Activated naive CD4-positive, alpha-beta T cell treated with Interleukin-2 at 50 U/mL for 16 hours (primary cell): Measurements from ENCODE around the gene MYCN.
"Not testable (repeated sequence)": the region's sequence is repeated elsewhere in the genome, so short reads cannot be mapped to it uniquely, and the experiment has no call there.

Experiments
- DNase-seq: peaks from one replicate; pipeline ENCODE4 v3.0.0-alpha.2; 2020

The MYCN gene

DNA sequence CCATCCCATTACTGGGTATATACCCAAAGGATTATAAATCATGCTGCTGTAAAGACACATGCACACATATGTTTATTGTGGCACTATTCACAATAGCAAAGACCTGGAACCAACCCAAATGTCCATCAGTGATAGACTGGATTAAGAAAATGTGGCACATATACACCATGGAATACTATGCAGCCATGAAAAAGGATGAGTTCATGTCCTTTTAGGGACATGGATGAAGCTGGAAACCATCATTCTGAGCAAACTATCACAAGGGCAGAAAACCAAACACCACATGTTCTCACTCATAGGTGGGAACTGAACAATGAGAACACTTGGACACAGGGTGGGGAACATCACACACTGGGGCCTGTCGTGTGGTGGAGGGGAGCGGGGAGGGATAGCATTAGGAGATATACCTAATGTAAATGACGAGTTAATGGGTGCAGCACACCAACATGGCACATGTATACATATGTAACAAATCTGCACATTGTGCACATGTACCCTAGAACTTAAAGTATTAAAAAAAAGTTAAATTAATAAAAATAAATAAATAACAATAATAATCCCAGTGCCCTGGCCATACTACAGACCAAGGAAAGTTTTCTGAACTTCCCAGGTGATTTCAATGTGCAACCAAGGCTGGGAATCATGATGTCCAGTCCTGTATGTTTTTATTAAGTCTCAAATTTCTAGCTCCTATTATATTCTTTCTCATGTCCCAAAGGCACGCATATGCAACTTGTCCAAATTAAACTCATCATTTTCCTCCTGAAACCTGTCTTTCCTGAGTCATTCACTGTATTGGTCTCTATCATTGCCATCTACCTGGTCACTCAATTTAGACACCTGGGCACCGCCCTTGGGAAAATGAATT lies 23.0 kb downstream of the MYCN start:
- DNase-seq, result not testable (repeated sequence)

GRCh38 chr2:15963977-15964670 lies 23.8 kb downstream of the MYCN start:
- DNase-seq, result no peak

DNA sequence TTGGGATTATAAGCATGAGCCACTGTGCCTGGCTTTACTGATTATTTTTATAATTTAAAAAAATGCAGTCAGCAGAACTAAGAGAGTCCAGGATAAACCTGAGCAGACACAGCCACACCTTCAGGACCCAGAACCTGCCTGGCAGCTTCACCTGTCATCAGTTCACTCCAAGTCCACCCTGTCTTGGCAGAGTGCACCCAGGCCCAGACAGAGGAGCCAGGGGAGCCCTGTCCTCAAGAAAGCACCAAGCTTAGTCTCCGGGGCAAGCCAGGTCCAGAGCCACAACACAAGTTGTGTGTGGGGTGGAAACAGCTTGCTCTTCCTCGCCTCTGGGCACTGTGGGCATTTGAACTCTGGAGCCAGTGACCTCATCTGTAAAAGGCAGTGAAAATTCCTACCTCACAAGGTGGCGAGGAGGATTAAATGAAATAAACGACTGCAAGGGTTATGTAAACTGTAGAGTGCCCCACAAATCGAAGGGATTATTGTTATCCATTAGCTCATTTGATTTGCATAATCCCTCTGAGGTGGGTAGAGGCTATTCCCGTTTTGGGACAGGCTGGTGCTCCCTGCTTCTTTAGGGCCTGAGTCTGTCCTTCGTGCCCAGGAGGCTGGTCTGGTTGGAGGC lies 24.7 kb downstream of the MYCN start:
- DNase-seq, result no peak

DNA sequence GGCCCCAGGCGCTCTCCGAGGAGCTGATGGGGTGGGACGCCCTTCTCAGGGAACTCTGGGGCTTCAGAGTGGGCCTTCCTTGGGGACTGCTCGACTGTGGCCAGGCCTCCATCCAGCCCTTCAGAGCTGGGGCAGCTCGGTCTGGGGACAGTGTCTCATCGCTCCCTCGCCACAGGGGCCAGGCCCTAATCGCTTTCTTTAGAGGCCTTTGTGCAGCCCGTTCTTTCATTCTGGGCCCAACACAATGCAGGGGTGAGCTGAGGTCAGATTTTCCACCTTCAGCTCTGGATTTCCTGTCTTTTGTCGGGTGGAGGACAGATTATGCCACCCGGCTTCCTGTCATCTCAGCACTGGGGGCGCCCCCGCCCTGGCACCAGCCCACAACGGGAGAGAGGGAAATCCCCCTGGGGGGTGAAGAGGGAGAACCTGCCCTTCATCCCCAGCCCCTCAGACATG lies 25.2 kb downstream of the MYCN start:
- peak; percentile 45 for DNase-seq

GRCh38 chr2:15967415-15968279 lies 27.3 kb downstream of the MYCN start:
- no peak for DNase-seq

- peak; percentile 26 for DNase-seq
Measured at GRCh38 chr2:15968280-15969178, 28.2 kb downstream of the MYCN start.

DNA sequence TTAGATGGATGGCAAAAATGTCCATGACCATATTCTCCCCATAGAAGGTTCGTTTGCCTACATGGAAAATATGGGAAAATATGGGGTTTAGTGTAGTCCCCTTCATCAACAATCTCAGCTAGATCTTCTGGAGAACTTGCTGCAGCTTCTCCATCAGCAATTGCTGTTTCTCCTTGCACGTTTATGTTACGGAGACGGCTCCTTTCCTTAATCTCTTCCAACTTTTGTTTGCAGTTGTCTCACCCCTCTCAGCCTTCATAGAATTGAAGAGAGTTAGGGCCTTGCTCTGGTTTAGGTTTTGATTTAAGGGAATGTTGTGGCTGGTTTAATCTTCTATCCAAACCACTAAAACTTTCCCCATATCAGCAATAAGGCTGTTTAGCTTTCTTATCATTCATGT lies 28.9 kb downstream of the MYCN start:
- no peak for DNase-seq

DNA sequence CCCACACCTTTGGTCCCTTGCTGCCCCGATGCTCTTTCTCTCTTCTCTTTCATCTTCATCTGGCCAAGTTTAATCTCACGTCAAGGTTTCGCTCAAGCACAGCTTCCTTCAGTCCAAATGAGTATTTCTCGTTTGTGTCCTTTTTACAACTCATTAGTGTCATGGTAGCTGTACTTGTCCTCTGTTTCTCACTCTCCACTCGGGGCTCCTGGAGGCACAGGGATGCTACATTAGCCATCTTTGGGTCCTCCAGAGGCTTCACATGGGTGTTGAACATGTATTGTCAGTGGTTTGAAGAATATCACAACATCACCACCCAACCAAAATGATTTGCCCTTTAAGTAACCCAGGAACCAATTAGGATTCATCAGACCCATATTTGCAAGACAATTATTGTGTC lies 30.4 kb downstream of the MYCN start:
- DNase-seq, result no peak

GRCh38 chr2:15971351-15971750 lies 31.0 kb downstream of the MYCN start:
- DNase-seq, result no peak

DNA sequence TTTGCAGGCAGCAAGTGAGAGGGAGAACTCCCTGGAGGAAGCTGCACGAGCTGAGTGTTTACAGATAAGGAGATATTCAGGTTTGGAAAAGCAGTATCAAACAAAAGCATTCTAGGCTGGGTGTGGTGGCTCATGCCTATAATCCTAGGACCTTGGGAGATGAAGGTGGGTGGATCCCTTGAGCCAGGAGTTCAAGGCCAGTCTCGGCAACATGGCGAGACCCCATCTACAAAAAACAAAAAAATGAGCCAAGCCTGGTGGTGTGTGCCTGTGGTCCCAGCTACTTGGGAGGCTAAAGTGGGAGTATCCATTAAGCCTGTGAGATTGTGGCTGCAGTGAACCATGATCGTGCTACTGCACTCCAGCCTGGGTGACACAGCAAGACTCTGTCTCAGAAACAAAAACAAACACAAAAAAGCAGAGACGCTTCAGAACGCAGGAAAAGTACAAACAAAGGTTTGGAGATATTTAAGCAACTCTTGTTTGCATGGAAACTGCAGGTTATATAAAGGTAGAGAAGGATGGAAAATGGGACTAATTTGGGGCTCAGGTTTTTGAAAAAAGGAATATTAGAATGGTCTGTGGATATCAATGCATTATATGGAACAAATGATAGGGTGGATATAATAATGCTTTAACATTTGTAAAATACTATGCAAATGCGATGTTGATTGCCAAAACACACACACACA lies 31.6 kb downstream of the MYCN start:
- no peak for DNase-seq

DNA sequence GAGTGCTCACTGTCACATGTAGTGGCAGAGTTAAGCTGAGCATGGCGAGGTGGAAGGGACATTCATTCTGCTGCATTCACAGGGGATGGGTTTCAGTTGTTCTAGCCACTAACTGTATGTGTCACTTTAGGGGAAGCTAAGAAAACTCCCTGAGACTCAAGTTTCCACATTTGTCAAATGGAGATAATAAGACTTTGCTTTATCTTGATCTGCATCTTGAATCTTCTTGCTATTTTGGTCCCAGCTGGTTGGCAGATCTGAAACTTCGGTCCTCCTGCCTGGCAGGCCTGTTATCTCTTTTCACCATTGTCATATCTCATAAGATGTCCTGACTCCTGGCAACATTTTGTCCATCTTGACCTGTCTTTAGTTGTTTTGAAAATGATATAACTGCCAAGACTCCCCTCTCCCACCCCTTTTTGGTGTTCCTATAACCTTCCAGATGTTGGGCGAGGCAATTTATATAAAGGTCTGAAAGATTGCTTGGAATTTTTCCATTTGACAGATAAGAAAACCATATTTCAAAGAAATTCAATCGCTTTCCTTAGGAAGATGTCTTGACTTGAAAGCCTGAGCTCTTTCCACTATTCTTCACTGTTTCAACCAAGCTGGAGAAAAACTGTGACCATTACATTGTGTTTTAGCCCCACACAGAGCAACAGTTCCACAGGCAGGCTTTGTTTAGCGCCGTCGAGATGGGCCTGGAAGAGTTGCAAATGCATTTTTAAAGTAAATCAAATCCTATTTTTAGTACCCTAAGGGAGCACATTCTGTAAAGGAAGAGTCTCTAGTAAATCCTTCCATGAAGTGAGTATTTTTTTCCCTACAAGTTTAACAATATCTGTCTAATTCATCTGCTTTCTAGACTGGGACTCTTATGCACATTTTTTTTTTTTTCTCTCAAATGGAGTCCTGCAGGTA lies 33.4 kb downstream of the MYCN start:
- DNase-seq, result no peak

DNA sequence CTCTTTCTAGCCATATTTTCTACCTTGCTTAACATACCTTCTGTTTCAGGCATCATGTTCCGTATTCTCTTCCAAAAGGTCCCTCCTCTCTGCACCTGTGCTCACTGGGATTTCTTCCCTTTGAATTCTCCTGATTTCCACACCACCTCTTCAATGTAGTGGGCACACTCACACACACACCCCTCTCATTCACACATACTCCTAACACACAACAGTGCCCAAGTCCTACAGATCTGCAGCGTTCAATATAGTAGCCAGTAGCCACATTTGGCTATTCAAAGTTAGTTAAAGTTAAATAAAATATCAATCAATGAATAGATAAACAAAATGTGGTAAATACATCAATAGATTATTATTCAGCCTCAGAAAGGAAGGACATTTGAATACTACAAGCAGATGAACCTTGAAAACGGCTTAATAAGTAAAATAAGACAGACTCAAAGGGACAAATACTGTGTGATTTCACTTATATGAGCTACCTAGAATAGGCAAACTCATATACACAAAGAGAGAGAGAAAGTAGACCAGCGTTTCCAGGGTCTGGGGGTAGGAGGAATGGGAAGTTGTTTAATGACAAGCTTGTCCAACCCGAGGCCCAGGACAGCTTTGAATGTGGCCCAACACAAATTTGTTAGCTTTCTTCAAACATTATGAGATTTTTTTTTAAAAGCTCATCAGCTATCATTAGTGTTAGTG lies 34.4 kb downstream of the MYCN start:
- no peak for DNase-seq

DNA sequence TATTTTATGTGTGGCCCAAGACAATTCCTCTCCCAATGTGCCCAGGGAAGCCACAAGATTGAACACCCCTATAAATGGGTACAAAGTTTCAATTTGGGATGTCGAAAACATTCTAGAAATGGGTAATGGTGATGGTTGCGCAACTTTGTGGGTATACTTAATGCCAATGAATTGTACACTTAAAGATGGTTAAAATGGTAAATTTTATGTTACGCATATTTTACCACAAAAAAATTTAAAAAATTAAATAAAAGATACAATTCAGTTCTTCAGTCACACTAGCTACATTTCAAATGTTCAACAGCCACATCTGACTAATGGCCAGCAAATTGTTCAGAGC lies 34.9 kb downstream of the MYCN start:
- no peak for DNase-seq

DNA sequence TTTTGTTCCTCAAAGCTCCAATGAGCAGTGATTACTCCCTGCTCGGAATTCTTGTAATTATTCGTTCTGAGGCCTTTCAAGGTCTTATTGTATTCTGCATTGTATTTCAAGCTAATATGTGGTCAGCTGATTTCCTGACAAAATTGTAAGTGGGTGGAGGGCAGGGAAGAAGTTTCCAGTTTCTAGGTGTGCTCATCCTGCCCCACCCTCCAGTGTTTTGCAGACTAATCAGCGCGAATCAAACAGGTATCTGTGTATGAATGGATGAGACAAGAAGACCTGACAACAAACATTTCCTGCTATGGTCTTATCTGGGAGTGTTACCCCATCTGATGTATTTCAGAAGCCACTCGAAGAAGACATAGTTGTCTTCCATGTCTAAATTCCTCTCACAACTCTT lies 35.3 kb downstream of the MYCN start:
- no peak for DNase-seq

DNA sequence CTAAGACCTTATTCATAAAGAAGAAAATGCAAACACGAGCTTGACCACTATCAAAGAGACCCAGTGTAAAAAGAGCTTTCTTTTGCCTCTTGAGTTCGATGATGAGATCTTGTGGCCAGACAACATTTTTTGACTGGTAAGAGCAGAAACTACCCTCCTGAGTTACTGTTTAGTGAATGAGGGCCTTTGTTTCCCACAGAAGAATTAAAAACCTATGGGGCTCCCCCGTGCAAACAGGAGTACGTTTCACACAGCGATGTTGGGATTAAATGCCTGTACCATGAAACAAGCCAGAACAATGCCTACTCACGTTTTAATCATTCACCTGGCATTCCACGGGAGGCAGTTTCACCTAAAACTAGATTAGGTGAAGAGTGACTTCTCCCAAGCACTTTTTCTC lies 36.0 kb downstream of the MYCN start:
- DNase-seq, result no peak

- no peak for DNase-seq
Measured at GRCh38 chr2:15979051-15979758, 38.9 kb downstream of the MYCN start.

DNA sequence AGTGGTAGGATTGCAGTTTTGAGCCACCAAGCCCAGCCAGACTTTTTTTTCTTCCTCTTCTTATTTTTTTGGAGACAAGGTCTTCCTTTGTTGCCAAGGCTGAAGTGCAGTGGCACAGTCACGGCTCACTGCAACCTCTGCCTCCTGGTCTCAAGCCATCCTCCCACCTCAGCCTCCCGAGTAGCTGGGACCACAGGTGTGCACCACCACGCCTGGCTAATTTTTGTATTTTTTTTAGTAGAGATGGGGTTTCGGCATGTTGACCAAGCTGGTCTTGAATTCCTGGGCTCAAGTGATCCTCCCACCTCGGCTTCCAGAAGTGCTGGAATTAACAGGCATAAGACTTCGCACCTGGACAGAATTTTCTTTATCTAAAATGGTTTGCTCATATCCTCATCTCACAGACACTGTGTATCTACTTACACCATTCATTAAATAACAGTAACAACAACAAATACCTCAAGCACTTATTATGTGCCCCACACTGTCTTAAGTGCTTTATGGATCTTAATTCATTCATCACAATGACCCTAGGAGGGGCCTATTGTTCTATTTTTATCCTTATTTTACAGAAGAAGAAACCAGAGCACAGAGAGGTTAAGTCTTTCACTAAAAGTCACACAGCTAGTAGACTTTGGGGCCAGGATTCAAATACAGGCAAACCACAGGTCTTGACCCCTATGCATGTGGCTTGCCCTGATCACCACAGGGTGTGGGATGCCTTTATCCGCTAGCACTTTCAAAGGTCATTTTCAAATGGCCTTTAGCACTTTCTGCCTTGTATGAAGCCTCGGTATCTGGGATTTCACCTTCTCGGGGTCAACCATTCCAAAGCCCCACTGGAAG lies 39.6 kb downstream of the MYCN start:
- no peak for DNase-seq

DNA sequence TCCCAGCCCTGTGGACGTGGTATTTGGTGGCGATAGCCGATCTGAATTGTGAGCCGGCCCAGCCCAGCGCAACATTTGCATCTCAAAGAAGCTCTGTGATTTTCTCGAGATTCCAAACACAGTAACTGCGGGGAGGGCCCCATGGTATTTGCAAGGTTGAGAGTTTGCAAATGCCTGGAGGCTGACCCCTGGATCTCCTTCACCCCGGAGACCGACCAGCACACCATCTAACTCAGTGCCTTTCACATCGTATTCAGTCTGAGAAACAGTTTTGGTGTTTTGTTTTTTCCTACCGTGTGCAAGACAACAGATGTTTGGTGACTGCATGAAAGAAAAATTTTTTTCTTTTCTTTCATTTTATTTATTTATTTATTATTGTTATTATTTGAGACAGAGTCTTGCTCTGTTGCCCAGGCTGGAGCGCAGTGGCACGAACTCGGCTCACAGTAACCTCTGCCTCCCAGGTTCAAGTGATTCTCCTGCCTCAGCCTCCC lies 40.3 kb downstream of the MYCN start:
- DNase-seq, result no peak
